CD4-positive, alpha-beta T cell treated with Interleukin-15 for 1 hour (primary cell): ENCODE results near the gene PPP1R1C.

Experiments
- DNase-seq: peaks from one replicate; pipeline ENCODE4 v3.0.0-alpha.2; 2020

PPP1R1C gene

GRCh38 chr2:181972431-181973170, 13.1 kb upstream of the PPP1R1C start:
- DNase-seq = no peak

- no peak for DNase-seq
These were observed 12.4 kb upstream of the PPP1R1C start for GRCh38 chr2:181973171-181973783.

GRCh38 chr2:181977661-181978350, 7.8 kb upstream of the PPP1R1C start:
- DNase-seq = no peak

DNA sequence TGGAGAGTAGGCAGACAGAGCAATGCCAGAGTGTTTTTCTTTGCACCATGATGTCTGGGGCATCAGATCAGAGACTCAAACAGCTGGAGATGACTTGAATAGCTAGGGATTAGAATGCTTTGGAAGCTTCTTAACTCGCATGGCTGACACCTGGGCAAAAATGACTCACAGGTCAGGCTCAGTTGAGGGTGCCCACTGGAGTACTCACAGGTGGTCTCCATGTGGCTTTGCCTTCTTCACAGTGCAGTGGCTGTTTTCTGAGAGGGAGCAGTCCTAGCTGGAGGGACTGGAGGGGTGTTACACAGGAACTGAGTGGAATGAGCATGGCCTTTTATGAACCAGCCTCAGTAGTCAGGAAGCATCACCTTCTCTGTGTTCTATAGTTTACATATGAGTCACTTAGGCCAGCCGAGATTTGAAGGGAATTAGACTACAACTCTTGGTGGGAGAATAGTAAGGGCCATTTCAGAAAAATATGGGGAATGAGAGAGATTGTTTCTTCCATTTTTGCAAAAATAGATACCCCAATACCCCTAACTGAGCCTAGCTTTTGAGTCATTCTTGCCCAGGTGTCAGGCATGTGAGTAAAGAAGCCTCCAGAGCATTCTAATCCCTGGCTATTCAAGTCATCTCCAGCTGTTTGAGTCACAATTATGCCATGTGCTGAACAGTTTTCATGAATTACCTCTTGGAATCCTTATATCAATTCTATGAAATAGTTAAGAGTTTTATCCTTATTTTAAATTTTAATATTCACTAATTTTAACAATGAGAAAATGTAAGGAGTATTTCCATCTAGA, 7.1 kb upstream of the PPP1R1C start:
- DNase-seq = no peak

DNA sequence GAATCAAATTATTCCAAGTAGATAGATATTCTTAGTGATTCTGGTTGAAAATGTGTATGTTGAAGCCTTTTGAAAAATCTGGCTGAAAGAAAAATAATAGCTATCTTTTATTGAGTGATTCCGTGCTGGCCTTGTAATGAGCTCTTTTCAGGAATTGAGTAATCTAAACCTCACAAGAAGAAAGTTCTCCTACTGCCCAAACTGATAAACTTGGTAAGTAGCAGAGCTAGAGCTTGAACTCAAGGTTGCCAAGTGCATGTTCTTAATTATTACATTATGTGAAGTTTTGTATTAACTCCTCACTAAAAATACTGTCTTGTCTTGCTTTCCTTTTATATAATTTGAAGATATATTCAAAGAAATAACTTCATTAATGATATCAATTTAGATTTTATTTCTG, 1.6 kb upstream of the PPP1R1C start:
- DNase-seq = no peak

- no peak for DNase-seq
These were observed 630 bp upstream of the PPP1R1C start for GRCh38 chr2:181984814-181985631.

DNA sequence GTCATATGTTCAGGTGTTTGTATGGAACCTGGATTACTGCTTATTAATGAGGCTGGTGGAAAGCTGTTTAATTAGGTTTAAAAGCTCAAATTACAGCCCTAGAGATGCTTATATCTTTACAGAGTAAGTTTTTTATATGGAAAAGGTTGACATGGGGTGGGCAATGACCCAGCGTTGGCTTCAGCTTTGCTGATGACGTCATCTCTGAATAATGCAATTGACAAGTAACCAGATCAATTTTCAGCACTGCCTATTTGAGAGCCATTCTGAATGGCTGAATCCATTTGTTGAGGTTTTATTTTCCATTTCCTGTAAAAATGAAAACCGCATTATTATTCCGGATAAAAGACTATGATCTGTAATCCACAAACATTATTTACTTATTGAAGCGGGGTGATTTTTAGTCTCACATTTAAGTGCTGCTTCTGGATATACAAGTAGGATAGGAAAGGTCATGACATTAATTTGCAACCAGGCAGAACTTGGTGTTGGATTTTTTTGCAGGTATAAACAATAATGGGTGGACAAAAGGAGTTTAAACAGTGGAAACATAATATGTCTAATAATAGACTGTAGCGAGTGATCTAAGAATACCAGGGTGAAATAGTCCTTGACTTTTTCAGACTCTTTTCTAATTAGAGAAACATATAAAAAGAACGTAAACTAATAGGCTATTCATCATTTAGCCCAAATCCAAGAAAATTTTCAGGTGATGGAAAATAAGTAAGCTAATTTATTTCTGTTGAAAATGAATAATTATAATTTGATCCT, 2.7 kb downstream of the PPP1R1C start:
- no peak for DNase-seq

GRCh38 chr2:181989099-181989498, 3.4 kb downstream of the PPP1R1C start:
- no peak for DNase-seq

- no peak for DNase-seq
These were observed 5.7 kb downstream of the PPP1R1C start for GRCh38 chr2:181991171-181991885.

- DNase-seq = no peak
These were observed 7.1 kb downstream of the PPP1R1C start for GRCh38 chr2:181992776-181993175.

- no peak for DNase-seq
These were observed 9.6 kb downstream of the PPP1R1C start for GRCh38 chr2:181995289-181995688.

DNA sequence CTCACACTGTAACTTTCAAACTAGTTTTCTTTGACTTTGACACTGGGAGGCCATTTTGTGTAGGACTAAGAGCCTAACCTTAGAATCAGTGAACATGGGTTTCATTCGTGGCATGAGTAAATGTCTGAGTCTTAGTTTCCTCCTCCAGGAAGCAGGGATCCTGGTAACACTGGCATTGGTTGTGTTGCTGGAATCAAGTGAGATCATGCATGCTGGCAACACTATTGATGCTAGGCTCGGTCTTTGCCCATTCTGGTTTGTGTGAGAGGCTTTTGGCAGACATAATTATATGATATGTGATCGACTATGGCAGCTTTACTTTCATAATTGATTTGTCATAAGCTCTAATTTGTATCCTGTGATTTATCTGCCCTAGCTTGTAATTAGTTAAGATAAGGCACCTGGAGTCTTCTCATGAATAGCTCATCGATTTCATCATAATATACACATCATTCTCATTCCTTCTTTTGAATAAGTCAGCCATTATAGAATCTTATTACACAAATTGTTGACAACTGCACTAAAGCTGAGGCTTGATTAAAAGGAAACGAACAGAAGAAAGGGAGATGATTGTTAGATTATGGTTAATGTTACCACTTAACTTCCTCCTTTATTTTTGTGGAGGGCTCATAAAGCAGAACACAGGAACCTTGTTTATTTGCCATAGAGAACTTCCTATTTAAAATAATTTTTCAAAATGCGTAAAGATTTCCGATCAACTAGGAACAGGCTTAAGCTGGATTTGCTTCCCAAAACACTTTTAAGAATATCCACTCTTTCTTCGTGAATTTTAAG, 12.6 kb downstream of the PPP1R1C start:
- DNase-seq = no peak

- DNase-seq = no peak
These were observed 13.4 kb downstream of the PPP1R1C start for GRCh38 chr2:181998891-181999654.

GRCh38 chr2:181999911-182000310, 14.3 kb downstream of the PPP1R1C start:
- no peak for DNase-seq

GRCh38 chr2:182004945-182005520, 19.4 kb downstream of the PPP1R1C start:
- DNase-seq = no peak

- no peak for DNase-seq
These were observed 21.1 kb downstream of the PPP1R1C start for GRCh38 chr2:182006595-182007341.

GRCh38 chr2:182014284-182014683, 28.6 kb downstream of the PPP1R1C start:
- DNase-seq = no peak
